H9 (cell line): ENCODE data around the gene SPEM3. TPM values are rescaled to one million over a fixed set of nuclear protein-coding genes. Genes with fewer than 3 reads are reported as not detected.

Experiments
- DNase-seq: peaks from one replicate; pipeline ENCODE4 v3.0.0-alpha.2; 2017
- H2AFZ ChIP-seq: one replicate; pipeline ENCODE4 v1.6.1; 2013; ENCODE audit warnings: mild to moderate bottlenecking, low read length, control low read depth, moderate library complexity
- H2AK5ac ChIP-seq: 2 replicates; pipeline ENCODE4 v1.6.1; 2013; ENCODE audit warnings: low read length, control low read depth, mixed read lengths; ENCODE audit not compliant: insufficient read length
- H2BK120ac ChIP-seq: one replicate; pipeline ENCODE4 v1.6.1; 2013; ENCODE audit warnings: low read depth, mild to moderate bottlenecking, low read length, control low read depth, inconsistent platforms; ENCODE audit not compliant: poor library complexity, severe bottlenecking
- H2BK12ac ChIP-seq: 2 replicates; pipeline ENCODE4 v1.6.1; 2013; ENCODE audit warnings: low read length, control low read depth, mixed read lengths, low read depth; ENCODE audit not compliant: insufficient read length
- H2BK15ac ChIP-seq: 2 replicates; pipeline ENCODE4 v1.6.1; 2013; ENCODE audit warnings: low read depth, low read length, control low read depth
- H2BK20ac ChIP-seq: one replicate; pipeline ENCODE4 v1.6.1; 2013; ENCODE audit warnings: low read depth, mild to moderate bottlenecking, low read length, control low read depth, inconsistent platforms; ENCODE audit not compliant: poor library complexity, severe bottlenecking
- H2BK5ac ChIP-seq: 2 replicates; pipeline ENCODE4 v1.6.1; 2013; ENCODE audit warnings: low read length, control low read depth, mixed read lengths; ENCODE audit not compliant: insufficient read length
- H3K14ac ChIP-seq: 2 replicates; pipeline ENCODE4 v1.6.1; 2013; ENCODE audit warnings: low read length, control low read depth; ENCODE audit not compliant: insufficient read depth
- H3K18ac ChIP-seq: 2 replicates; pipeline ENCODE4 v1.6.1; 2013; ENCODE audit warnings: low read depth, mild to moderate bottlenecking, mixed read lengths, low read length, control low read depth; ENCODE audit not compliant: insufficient read length
- H3K23ac ChIP-seq: 2 replicates; pipeline ENCODE4 v1.6.1; 2013; ENCODE audit warnings: low read length, control low read depth, mixed read lengths, low read depth; ENCODE audit not compliant: insufficient read length
- H3K23me2 ChIP-seq: 2 replicates; pipeline ENCODE4 v1.6.1; 2013; ENCODE audit warnings: low read depth, mild to moderate bottlenecking, mixed read lengths, low read length, control low read depth; ENCODE audit not compliant: insufficient read length, poor library complexity, severe bottlenecking
- H3K27ac ChIP-seq: 2 replicates; pipeline ENCODE4 v1.5.1; 2013; ENCODE audit warnings: low read length, control low read depth, mixed read lengths, low read depth; ENCODE audit not compliant: insufficient read length
- H3K27me3 ChIP-seq: 2 replicates; pipeline ENCODE4 v1.6.1; 2013; ENCODE audit warnings: low read length, control low read depth, inconsistent platforms; ENCODE audit not compliant: insufficient read depth
- H3K4ac ChIP-seq: 2 replicates; pipeline ENCODE4 v1.6.1; 2013; ENCODE audit warnings: low read depth, mild to moderate bottlenecking, control low read depth, inconsistent platforms, low read length, moderate library complexity
- H3K4me1 ChIP-seq: 2 replicates; pipeline ENCODE4 v1.6.1; 2013; ENCODE audit warnings: low read length, control low read depth, inconsistent platforms; ENCODE audit not compliant: insufficient read depth
- H3K4me2 ChIP-seq: 2 replicates; pipeline ENCODE4 v1.6.1; 2013; ENCODE audit warnings: low read length, control low read depth, mixed read lengths; ENCODE audit not compliant: insufficient read length, insufficient read depth
- H3K56ac ChIP-seq: 2 replicates; pipeline ENCODE4 v1.6.1; 2013; ENCODE audit warnings: low read depth, mild to moderate bottlenecking, mixed read lengths, low read length, control low read depth; ENCODE audit not compliant: insufficient read length
- H3K79me1 ChIP-seq: 2 replicates; pipeline ENCODE4 v1.6.1; 2013; ENCODE audit warnings: low read depth, mild to moderate bottlenecking, moderate library complexity, low read length, control low read depth, inconsistent platforms; ENCODE audit not compliant: insufficient read depth, poor library complexity, severe bottlenecking
- H3K79me2 ChIP-seq: 2 replicates; pipeline ENCODE4 v1.6.1; 2013; ENCODE audit warnings: low read length, control low read depth, inconsistent platforms; ENCODE audit not compliant: insufficient read depth
- H3K9ac ChIP-seq: 2 replicates; pipeline ENCODE4 v1.6.1; 2013; ENCODE audit warnings: low read length, control low read depth, mixed read lengths; ENCODE audit not compliant: insufficient read length; ENCODE audit errors: extremely low read depth
- H3K9me3 ChIP-seq: one replicate; pipeline ENCODE4 v1.6.1; 2013; ENCODE audit warnings: low read depth, low read length, inconsistent platforms; ENCODE audit not compliant: control insufficient read depth
- H3T11ph ChIP-seq: one replicate; pipeline ENCODE4 v1.6.1; 2013; ENCODE audit warnings: mild to moderate bottlenecking, low read length, control low read depth, inconsistent platforms
- H4K20me1 ChIP-seq: one replicate; pipeline ENCODE4 v1.6.1; 2013; ENCODE audit not compliant: control insufficient read depth, insufficient read length, insufficient read depth
- H4K5ac ChIP-seq: 2 replicates; pipeline ENCODE4 v1.6.1; 2013; ENCODE audit warnings: low read depth, mild to moderate bottlenecking, mixed read lengths, low read length, control low read depth; ENCODE audit not compliant: insufficient read length
- H4K8ac ChIP-seq: replicated peaks from 2 replicates; pipeline ENCODE4 v1.6.1; 2013; ENCODE audit warnings: low read length, control low read depth, mixed read lengths, low read depth; ENCODE audit not compliant: insufficient read length
- H4K91ac ChIP-seq: 2 replicates; pipeline ENCODE4 v1.6.1; 2013; ENCODE audit warnings: low read depth, mild to moderate bottlenecking, moderate library complexity, mixed read lengths, low read length, control low read depth; ENCODE audit not compliant: insufficient read length
- H3K27ac Mint-ChIP-seq, 3 experiments: 2 replicates in 2 of 3; 3 replicates in 1 of 3; pipeline ENCODE4 v1.8.0; 2020 to 2021; ENCODE audit warnings: mixed read lengths in 3 of 3, mild to moderate bottlenecking in 1 of 3, moderate library complexity in 1 of 3
- H3K27me3 Mint-ChIP-seq: 2 replicates; pipeline ENCODE4 v1.8.0; 2021; ENCODE audit warnings: low read depth, mild to moderate bottlenecking, moderate library complexity, mixed read lengths
- H3K36me3 Mint-ChIP-seq, 3 experiments: 2 replicates in 2 of 3; 3 replicates in 1 of 3; pipeline ENCODE4 v1.8.0; 2020 to 2021; ENCODE audit warnings: low read depth in 3 of 3, mixed read lengths in 3 of 3; ENCODE audit not compliant: insufficient read depth in 1 of 3
- H3K4me1 Mint-ChIP-seq, 2 experiments: 2 replicates each; pipeline ENCODE4 v1.8.0; 2020; ENCODE audit warnings: mixed read lengths in 2 of 2
- H3K4me3 Mint-ChIP-seq, 2 experiments: 2 replicates in 1 of 2; 3 replicates in 1 of 2; pipeline ENCODE4 v1.8.0; 2020 to 2021; ENCODE audit warnings: mild to moderate bottlenecking in 2 of 2, mixed read lengths in 2 of 2, moderate library complexity in 1 of 2
- H3K9me3 Mint-ChIP-seq, 2 experiments: 2 replicates in 1 of 2; 3 replicates in 1 of 2; pipeline ENCODE4 v1.8.0; 2020; ENCODE audit warnings: mild to moderate bottlenecking in 2 of 2, mixed read lengths in 2 of 2, moderate library complexity in 1 of 2
- WGBS: extraction: QIAGEN DNeasy Blood & Tissue Kit; methylation state at CpG from one replicate; pipeline ENCODE4 v1.1.7; 2013; ENCODE audit warnings: missing lambda C conversion rate, low lambda C conversion rate, mixed read lengths; ENCODE audit not compliant: insufficient read length; ENCODE audit errors: extremely low coverage; 5-methylcytosine and 5-hydroxymethylcytosine counted together
- total RNA-seq: library from RNA; stranded (reverse); gene quantifications from 2 replicates; pipeline ENCODE4 v1.2.1, GENCODE V29; 2021
- TF ChIP-seq, protein P1 (sequence below): fragments of 200-600 bp; sonication (generic); conservative IDR thresholded peaks from 3 replicates; pipeline ENCODE4 v1.8.0; 2021; ENCODE audit warnings: antibody characterized with exemption, mild to moderate bottlenecking

SPEM3 gene
- total RNA-seq, 1 experiment from 2014 or later: not detected

DNA sequence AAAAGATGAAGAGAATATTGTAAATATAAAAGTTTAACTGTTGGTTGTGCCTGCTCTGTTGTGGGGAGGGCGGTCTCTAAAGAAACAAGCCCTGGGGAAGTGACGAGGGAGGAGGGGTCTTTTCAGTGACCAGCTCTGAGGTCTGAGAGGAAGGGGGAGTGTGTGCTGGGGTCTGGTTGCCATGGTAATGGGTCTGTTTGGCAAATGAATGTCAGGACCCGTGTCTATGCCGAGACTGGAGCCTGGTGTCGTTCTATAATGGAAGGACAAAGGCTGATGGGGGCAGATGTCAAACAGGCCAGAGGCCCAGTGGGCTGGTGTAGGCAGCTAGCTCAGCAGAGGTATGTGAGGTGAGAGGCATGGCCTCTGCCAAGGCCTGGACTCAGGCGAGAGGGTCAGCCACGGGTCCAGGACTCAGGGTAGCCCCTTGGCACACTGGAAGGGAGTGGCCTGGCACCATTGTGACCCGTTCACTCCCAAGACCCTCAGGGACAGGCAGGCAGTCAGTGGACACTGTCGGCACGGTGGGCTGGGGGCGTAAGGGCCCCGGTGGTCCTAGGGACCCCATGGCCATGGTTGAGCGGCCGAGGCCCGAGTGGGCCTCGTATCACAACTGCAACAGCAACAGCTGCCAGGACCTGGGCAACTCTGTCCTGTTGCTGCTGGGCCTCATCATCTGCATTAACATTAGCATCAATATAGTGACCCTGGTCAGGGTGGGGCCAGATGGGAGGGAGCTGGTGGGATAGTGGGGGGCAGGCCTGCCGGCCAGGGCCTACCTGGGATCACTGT is 8.6 kb upstream of the SPEM3 start, which contains the start of gene SPEM1:
Gene SPEM1 (plus strand): TSS at position 506 of the 792 bp plus-strand sequence. CDS start 61 bp downstream, at position 567.
- Histone ChIP-seq H4K91ac (no peak within 1 kb of the TSS), H2BK20ac (no peak within 1 kb of the TSS), H3K9me3 (no peaks in the 10 kb centered on the region), H3K9ac (no peak within 1 kb of the TSS), H2BK5ac (no peak within 1 kb of the TSS), H3K79me1 (no peaks in the 10 kb centered on the region), H4K8ac (no peak within 1 kb of the TSS), H3K4me2 (no peak within 1 kb of the TSS), H3K79me2 (no peaks in the 10 kb centered on the region), H3K4ac (no peak within 1 kb of the TSS), H3K56ac (no peak within 1 kb of the TSS), H2AFZ (no peak within 1 kb of the TSS), H3K4me1 (no peaks in the 10 kb centered on the region), H3K23ac (no peak within 1 kb of the TSS), H3K27me3 (no peaks in the 10 kb centered on the region), H4K20me1 (no peaks in the 10 kb centered on the region), H3K27ac (no peak within 1 kb of the TSS), H2BK12ac (no peak within 1 kb of the TSS), H2BK120ac (no peak within 1 kb of the TSS), H4K5ac (no peak within 1 kb of the TSS), H3K18ac (no peak within 1 kb of the TSS), H3T11ph (no peak within 1 kb of the TSS), H2BK15ac (no peak within 1 kb of the TSS), H2AK5ac (no peak within 1 kb of the TSS), H3K14ac (no peak within 1 kb of the TSS), H3K23me2 (no peaks in the 10 kb centered on the region)
- TF ChIP-seq, protein P1, sequence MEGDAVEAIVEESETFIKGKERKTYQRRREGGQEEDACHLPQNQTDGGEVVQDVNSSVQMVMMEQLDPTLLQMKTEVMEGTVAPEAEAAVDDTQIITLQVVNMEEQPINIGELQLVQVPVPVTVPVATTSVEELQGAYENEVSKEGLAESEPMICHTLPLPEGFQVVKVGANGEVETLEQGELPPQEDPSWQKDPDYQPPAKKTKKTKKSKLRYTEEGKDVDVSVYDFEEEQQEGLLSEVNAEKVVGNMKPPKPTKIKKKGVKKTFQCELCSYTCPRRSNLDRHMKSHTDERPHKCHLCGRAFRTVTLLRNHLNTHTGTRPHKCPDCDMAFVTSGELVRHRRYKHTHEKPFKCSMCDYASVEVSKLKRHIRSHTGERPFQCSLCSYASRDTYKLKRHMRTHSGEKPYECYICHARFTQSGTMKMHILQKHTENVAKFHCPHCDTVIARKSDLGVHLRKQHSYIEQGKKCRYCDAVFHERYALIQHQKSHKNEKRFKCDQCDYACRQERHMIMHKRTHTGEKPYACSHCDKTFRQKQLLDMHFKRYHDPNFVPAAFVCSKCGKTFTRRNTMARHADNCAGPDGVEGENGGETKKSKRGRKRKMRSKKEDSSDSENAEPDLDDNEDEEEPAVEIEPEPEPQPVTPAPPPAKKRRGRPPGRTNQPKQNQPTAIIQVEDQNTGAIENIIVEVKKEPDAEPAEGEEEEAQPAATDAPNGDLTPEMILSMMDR: no peak
- whole genome bisulfite sequencing: no CpG with 5 or more reads among the region's 17 CpGs
- Mint-ChIP-seq H3K27ac (peak within 1 kb of the TSS; percentile 5 to 80 (median 46); a peak in 4 of 7 replicates), H3K27me3 (no peaks in the 10 kb centered on the region; the same call in 1 of the 2 replicates), H3K4me1 (peaks cover 9 to 26% of the 10 kb centered on the region in 2 experiments), H3K4me3 (no peak within 1 kb of the TSS), H3K9me3 (no peaks in the 10 kb centered on the region; a peak in 1 of 5 replicates), H3K36me3 (peaks cover 6 to 27% (median 25%) of the 10 kb centered on the region in 3 experiments; a peak in 6 of 7 replicates)
- DNase-seq: no peak
